GM19025 (cell line): ENCODE measurements around the gene TMEM121B.
A peak's percentile ranks its signal among the peaks of the same experiment; 100 is the strongest.
"Not testable (repeated sequence)": the region's sequence is repeated elsewhere in the genome, so short reads cannot be mapped to it uniquely, and the experiment has no call there.

ENCODE experiments used
- ATAC-seq: cut with Tn5 transposase; IDR thresholded peaks from one replicate; pipeline ENCODE4 v1.9.1; 2021; ENCODE audit warnings: mild to moderate bottlenecking, low read depth, moderate library complexity; ENCODE audit not compliant: unreplicated experiment

Gene TMEM121B

DNA sequence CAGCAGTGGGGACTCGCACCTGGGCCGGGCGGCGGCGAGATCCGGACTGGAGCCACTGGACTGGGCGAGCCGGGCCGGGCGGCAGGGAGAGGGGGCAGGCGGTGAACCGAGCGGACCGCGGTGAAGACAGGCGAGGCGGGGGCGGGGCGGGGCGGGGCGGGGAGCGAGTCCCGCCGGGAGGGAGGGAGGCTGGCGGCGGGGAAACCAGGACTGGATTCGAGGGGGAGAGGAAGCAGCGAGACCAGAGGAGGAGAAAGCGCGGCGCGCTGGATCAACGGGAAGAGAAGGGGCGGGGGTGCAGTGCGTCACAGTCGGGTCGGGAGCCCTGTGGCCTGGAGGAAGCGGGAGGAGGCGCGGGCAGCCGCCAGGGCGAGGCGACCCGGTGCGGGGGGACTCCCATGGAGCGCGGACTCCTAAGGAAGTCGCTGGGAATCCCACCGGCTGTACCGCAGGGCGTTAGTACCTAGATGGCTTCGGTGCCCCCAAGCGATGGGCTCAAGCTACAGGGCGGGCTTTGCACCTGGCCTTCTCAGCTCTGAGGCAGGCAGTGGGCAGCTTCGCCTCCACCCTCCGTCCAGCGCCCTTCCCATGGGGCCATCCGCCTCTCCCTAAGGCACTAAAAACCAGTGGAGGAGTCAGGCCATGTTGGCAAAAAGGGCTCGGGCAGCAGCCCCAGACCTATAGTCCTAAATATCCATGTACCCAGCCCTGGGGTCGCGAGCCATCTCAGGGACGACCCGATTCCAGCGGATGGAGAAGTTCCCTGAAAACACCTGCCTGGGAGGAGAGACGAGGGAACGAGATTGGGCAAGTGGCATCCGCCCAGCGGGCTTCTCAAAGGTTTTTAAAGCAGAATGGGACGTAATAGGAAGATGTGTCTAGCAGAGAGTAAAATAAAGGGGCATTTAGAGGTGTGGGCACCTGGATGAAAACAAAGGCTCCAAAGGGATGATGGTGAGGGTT lies at the start of gene TMEM121B:
TMEM121B (minus strand) TSS at position 128 of the 963 bp plus-strand sequence. CDS start 233 bp downstream, outside the sequence.
- no peak for ATAC-seq

DNA sequence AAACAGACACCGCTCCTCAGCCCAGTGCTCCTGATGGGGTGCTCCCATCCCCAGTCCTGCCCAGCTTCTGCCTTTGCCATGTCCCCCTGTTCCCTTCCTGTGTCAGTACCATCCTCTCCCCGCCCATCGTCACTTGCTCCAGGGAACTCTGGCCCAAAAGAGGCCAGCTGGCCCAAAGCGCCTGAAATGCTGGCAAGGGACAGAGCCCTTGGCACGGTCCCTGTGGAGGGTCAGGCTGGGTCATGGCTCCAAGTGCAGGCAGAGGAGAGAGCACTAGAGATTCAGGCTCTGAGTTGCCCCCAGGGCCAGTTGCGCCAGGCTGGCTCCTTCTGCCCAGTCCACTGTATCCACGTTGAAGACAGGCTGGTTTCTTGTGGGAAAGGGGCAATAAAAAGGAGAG lies 46.3 kb upstream of the TMEM121B start:
- ATAC-seq: no peak

DNA sequence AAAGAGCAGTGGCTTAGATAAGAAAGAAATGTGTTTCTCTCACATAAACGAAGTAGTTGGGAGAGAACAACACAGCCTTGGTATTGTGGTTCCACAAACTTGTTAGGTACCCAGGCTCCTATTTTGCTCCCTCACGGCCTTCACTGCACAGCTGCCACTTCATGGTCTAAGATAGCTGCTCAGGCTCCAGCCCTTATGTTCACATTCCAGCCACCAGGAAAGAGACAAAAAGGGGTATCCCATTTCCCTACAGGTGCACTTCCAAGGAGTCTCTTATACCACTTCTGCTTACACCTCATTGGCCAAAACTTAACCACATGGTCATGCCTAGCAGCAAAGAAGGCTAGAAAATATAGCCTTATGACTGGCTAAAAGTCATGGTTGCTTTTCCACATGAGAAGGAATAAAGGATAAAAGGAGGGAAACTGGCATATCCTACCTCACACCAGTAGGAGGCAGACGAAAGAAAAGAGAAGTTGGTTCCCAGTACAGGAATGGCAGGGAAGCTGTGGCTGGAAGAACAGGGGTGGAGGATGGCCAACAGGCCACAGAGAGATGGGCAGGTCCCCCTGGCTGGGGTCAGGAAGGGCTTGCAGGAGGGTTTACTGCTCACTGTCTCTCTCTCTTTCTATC lies 43.3 kb upstream of the TMEM121B start:
- ATAC-seq: no peak

DNA sequence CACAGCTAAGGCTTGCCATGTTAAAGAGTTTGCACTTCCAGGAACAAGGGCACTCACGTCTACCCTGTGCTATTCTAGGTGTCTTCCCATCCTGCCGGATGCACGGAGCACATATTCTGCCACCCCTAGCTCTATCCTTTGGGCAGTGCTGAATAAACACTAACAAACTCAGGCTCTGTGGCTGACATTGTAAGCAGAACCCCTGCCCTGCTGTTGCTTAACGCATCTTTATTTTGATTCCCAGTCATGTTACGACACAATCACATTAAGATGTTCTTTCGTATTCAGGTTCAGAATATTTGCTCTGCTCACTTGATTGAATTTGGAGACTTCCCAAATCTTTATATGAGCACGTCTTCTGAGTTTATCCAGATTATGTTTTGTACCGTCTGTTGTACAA lies 41.6 kb upstream of the TMEM121B start:
- no peak for ATAC-seq

DNA sequence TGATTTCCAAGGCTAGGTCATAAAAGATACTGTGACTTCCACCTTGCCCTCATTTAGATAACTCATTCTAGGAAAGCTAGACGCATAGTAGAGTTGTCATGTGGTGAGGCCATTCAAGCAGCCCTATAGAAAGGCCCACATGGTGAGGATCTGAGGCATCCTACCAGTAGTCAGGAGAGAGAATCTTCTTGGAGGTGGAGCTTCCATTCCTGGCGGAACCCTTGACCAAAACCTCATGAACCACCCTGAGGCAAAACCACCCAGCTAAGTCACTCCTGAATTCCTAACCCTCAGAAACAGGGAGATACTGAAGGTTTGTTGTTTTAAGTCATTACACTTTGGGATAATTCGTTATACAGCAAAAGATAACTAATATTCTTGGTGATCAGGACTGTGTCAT lies 40.8 kb upstream of the TMEM121B start:
- no peak for ATAC-seq

DNA sequence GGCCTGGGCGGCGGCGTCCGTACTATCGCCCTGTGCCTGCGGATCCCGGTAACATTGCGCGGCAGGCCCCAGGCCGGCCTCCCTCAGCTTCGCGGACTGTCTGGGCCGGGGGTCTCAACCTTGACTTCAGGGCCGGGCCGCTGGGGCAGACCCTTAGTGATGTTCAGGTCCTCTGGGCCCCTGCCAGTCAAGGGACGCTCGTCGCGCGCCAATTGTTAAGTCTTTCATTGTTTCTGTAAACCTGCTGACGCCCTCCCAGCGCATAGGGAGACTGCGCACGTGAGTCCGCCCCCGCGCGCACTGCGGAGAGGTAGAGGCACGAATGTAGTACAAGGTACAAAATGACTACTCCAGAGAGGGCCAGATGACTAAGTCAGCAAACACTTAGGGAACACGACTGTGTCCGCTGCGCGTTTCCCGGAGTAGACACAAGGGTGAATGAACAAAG lies 38.4 kb upstream of the TMEM121B start:
- ATAC-seq: peak; percentile 14

DNA sequence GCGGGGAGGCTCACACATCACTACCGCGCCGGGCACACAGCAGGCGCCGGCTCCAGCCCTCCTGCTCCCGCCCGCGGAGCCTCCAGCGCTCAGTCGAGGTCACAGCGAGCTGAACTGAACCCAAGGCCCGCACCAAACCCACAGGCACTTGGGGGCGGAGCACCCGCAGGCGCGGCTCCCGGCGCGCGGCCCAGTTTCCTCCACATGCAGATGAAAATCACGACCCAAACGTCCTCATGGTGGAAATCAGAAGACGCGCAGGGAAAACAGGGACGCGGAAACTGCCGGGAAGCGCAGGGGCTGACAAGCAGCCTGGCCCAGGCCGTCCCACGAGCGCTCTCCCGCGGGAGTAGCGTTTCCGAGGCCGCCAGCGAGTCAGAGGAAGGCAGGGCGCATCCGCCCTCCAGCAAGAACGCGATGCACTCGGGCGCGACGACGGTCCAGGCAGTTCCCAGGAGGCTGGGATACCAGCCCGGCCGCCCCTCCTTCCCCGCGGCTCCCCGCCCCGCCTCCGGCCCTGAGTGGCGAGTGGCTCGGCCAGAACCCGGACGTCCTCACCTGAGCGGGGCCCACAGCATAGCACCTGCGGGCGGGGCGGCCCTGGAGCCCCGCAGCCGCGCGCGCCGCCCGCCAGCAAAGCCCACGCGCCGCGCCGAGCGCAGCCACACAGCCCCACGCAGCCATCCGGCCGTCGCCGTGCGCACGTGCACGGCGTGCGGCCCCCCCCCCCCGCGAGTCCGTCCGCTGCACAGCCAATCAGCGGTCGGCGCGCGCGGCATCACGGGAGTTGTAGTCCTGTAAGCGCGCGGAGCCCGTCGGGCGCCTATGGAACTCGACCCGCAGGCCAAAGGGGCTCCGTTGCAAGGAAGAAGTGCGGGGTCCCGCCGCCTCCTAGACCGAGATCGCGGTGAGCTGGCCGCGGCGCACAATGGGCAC lies 37.7 kb upstream of the TMEM121B start, which contains the start of gene HDHD5:
HDHD5 (minus strand) TSS at position 710 of the 936 bp plus-strand sequence; CDS start at position 684, 26 bp downstream.
- ATAC-seq: peak; percentile 74

DNA sequence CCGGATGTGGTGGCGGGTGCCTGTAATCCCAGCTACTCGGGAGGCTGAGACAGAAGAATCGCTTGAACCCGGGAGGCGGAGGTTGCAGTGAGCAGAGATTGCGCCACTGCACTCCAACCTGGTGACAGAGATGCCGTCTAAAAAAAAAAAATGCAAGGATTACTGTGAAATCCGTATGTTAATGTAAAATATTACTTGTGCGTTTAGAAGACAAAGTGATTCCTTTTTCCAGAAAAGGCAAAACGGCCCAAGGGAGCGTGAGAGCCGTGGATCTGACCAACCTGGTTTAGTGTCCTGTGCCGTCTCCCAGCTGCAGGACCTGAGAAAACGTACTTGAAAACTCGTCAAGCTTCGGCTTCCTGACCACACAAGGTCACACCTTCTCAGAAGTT lies 37.0 kb upstream of the TMEM121B start:
- ATAC-seq: no peak

DNA sequence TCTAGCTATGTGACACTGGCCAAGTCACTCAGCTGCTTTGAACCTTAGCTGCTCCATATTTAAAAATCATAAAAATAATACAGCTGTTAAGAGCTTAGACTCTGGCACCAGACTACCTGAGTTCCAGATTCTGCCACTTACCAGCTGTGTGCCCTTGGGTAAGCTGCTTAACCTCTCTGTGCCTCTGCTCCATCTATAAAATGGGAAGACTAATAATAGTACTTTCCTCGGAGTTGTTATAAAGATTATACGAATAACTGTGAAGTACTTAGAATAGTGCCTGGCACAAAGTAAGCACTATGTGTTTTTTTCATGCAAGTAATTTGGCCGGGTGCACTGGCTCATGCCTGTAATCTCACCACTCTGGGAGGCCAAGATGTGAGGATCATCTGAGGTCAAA lies 36.6 kb upstream of the TMEM121B start:
- ATAC-seq: no peak

DNA sequence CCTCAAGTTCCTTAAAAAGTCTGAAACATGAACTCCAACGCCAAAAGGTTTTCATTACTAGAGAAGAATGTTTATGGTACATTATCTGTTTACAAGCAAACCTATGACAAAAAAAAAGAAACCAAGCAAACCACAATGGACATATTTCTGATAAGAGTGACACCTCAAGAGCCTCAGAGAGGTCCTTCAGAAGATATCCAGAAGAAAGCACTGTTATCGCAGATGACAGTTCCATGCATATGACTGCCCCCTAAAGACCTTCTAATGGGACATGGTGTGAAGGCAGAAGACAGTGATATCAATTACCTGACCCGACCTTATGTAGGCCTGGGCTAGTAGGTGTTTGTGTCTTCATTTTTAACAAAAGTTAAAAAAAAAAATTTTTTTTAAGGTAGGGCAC lies 34.8 kb upstream of the TMEM121B start:
- no peak for ATAC-seq

DNA sequence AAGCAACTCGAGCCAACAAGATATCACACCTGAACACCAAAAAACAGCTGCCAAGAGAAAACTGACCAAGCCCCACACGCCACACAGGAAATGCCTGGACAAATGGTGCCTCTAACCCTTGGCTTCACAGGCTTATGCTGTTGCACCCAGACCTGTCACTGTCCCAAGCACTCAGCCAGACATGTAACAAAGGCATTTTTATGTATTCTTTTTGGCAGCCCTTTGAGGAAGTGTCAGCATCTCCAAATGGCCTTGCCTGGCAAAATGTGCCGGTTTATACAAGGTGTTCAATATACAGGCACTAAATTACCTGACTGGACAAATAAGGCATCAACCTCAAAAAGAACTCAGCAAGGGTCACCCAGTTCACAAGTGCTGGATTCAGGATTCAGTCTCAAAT lies 31.8 kb upstream of the TMEM121B start:
- ATAC-seq: no peak

DNA sequence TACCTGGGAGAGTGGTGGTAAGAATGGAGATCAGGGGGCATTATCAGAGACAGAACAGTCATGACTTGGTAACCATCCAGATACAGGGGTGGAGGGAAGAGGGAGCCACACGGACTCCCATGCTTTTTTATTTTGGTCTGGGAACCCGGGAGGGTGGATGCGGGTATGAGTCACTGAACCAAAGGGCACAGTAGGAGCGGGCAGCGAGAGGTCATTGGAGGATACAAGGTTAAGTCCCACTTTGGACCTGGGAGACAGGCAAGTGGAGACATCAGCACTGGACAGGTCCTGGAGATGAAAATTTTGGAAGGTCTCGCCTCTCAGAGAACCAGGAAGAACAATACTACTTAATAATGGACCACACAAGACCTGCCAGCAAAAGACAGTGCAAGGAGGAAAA lies 31.2 kb upstream of the TMEM121B start:
- ATAC-seq: no peak

DNA sequence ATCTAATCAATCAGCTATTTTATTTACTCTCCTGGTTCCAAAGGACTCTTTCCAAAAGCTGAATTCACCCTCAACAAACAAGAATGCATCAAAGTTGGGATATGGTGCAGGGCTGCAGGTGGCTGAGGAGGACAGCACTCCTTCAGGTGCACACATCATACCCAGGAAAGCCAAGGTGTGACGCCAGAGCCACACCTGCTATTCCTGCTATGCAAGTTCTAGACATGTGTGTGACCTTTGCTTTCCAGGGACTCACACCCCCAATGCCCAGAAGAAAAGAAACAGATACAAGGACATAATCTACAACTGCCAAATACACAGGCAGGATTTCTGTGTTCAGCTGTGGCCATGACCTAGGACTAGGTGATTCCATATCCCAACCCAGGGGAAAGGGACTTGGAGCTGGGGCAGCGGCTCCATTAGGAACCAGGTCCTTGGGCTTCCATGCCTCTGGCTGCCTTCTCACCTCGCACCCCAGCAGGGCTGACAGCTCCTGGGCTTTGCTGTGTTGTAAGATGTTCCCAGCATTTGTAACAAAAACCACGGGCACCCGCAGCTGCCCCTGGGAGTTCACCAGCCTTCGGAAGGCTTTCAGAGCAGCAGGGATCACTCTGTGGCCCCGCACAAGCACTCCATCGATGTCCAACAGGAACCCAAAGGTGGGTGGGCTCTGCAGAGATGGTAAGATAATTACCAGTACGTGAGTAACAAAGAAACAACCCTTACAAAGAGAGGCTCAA lies 28.1 kb upstream of the TMEM121B start:
- ATAC-seq: no peak

DNA sequence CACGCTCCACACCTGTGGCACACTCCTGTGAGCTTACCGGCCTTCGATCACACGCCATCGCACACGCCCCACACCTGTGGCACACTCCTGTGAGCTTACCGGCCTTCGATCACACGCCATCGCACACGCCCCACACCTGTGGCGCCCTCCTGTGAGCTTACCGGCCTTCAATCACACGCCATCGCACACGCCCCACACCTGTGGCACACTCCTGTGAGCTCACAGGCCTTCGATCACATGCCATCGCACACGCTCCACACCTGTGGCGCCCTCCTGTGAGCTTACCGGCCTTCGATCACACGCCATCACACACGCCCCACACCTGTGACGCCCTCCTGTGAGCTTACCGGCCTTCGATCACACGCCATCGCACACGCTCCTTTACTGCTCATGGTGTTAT lies 26.3 kb upstream of the TMEM121B start:
- ATAC-seq: not testable (repeated sequence)

DNA sequence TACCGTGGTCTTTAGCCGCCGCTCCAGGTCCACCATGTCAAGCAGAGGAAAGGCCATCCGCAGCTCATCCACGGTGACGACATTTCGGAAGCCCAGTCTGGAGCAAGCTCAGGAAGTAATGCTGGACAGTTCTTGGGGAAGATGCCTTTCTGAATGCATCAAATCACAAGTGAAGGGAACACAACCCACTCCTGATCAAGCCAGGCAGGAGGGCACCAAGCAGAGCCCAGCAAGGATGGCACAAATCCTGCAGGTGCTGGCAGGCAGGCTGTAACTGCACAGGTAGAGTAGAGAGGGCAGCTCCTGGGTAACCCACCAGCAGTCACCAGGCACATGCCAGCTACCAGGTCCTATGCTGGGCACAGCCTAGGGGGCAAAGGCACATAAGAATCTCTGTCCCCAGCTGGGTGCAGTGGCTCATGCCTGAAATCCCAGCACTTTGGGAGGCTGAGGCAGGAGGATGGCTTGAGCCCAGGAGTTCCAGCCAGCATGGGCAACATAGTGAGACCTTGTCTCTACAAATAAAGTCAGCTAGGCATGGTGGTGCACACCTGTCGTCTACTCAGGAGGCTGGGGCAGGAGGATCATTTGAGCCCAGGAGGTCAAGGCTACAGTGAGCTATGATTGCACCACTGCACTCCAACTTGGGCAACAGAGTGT lies 24.0 kb upstream of the TMEM121B start:
- no peak for ATAC-seq

DNA sequence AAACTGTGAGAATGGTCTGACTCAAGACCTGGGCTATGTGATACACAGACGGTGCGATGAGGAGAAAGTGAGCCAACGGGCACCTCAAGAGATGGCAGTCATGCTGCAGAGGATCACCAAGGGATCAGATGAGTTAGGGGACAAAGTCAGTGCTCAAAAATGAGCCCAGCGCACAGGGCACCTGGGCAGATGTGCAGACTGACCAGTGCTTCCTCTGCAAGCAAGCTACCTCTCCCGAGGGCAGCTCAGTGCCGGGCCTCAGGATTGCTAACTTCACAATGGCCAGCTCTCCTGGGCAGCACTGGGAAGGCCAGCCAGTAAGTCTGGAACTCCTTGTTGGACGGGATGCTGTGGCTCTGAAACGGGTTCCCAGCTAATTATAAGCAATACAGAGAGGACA lies 22.7 kb upstream of the TMEM121B start:
- ATAC-seq: no peak

DNA sequence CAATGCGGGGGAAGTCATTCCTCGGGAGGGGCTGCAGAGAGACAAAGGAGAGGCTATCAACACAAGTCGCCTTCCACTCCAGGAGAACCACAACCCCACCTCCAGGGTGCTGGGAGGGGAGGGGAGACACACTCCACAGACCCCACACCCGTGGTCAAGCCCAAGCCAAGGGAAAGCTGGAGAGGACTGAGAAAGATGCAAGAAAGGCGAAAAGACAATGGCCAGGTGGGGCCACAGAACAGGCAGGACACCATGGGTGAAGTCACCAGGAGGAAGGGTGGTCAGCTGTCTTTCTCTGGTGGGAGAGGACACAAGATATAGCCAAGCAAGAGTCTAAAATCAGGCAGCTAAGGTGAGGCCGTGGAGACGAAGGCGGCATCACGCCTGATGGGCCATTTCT lies 21.9 kb upstream of the TMEM121B start:
- no peak for ATAC-seq

DNA sequence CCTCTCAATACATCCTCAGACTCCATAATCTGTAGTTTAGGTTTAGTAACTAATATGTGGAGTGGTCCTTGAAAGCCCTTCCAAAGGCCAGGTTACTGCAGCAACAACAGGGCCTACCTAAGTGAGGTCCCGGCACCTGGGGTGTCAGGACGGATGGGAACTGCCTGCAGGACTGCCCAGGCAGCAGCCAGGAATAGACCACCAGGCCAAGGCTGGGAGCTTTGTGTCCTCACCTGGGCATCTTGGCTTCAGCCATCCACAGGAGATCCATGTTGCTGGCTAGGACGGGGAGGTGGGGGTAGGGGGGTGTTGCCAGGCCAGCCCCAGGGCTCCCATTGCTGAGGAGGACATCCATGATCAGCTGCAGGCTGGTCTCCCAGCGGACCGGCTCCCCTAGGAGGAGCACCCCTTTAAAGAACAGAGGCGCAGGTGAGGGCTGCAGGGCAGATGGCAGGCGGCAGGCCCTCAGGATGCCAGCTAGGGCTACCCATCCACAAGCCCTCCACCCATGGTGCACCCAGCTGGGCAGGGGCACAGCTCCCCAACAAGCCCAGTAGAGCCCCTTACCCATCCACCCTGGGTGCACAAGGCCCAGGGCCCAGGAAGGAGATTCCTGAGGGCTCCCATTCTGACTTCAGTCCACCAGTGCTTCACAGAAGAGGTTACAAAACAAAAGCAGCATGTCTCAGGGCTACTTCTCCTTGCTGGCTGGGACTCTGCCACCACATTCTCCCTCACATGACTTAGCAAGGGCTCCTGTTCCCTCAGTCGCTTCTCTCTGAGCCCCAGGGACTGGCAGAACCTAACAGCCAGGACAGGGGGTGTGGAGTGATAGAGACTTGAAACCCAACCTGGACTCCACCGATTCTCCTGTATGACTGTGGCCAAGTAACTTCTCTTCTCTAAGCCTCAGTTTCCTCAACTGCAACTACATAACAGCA lies 19.9 kb upstream of the TMEM121B start:
- no peak for ATAC-seq
